ENCODE results near the gene TRRAP.

Gene TRRAP

GRCh38 chr7:99034932-99035722, 156.8 kb downstream of the TRRAP start:
- Histone ChIP-seq H3K27ac (no peak overlapping the region), H3K4me1 (ENCODE audit: control insufficient read depth in 1 of 2, insufficient read depth in 1 of 2, low read depth in 1 of 2, low read length in 1 of 2) (no peaks in the 10 kb centered on the region), H3K9me3 (no peaks in the 10 kb centered on the region), H3K4me3 (ENCODE audit: low read depth in 1 of 2, low read length in 1 of 2) (no peak overlapping the region), H3K36me3 (peaks cover 99% of the 10 kb centered on the region), H3K27me3 (no peaks in the 10 kb centered on the region)
- TF ChIP-seq, protein P1, sequence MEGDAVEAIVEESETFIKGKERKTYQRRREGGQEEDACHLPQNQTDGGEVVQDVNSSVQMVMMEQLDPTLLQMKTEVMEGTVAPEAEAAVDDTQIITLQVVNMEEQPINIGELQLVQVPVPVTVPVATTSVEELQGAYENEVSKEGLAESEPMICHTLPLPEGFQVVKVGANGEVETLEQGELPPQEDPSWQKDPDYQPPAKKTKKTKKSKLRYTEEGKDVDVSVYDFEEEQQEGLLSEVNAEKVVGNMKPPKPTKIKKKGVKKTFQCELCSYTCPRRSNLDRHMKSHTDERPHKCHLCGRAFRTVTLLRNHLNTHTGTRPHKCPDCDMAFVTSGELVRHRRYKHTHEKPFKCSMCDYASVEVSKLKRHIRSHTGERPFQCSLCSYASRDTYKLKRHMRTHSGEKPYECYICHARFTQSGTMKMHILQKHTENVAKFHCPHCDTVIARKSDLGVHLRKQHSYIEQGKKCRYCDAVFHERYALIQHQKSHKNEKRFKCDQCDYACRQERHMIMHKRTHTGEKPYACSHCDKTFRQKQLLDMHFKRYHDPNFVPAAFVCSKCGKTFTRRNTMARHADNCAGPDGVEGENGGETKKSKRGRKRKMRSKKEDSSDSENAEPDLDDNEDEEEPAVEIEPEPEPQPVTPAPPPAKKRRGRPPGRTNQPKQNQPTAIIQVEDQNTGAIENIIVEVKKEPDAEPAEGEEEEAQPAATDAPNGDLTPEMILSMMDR (IDR thresholded peaks at IDR 0.05), result no peak

GRCh38 chr7:99035723-99036545, 157.6 kb downstream of the TRRAP start:
- TF ChIP-seq, protein P1 (IDR thresholded peaks at IDR 0.05), result no peak
- peaks cover 99% of the 10 kb centered on the region for H3K36me3 ChIP-seq
- H3K27ac ChIP-seq, result no peak overlapping the region
- H3K4me1 ChIP-seq (ENCODE audit: control insufficient read depth in 1 of 2, insufficient read depth in 1 of 2, low read depth in 1 of 2, low read length in 1 of 2), result no peaks in the 10 kb centered on the region
- H3K4me3 ChIP-seq (ENCODE audit: low read depth in 1 of 2, low read length in 1 of 2), result no peak overlapping the region
- no peaks in the 10 kb centered on the region for H3K27me3 ChIP-seq
- no peaks in the 10 kb centered on the region for H3K9me3 ChIP-seq

DNA sequence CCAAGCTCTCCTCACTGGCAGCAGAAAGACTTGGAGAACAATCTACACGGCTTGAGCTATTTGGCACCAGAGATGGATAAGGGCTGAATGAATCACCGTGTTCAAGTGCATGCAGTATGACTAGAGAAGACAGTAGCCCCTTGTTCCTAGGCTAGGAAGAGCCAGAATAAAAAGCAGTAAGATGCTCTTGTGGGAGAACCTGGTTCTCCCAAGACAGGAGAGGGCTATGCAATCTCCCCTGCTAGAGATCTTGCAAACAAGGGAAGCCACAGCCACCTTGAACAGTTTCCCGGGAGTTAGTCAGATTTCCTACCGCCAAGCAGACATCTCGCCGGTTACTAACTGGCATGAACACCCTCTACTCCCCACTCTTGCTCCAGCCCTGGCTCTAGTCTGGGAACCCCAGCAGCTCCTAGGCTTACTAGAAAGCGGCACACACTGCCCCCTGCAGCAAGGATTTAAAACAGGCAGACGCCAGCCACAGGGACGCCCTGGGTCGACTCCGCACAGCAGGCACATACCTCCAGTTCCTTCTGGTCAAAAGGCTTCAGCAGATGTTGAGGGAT, 158.3 kb downstream of the TRRAP start:
- no peaks in the 10 kb centered on the region for H3K4me1 ChIP-seq (ENCODE audit: control insufficient read depth in 1 of 2, insufficient read depth in 1 of 2, low read depth in 1 of 2, low read length in 1 of 2)
- no peaks in the 10 kb centered on the region for H3K27me3 ChIP-seq
- no peak overlapping the region for H3K4me3 ChIP-seq (ENCODE audit: low read depth in 1 of 2, low read length in 1 of 2)
- no peaks in the 10 kb centered on the region for H3K9me3 ChIP-seq
- H3K27ac ChIP-seq, result no peak overlapping the region
- H3K36me3 ChIP-seq, result peaks cover 99% of the 10 kb centered on the region
- TF ChIP-seq, protein P1 (IDR thresholded peaks at IDR 0.05), result no peak

DNA sequence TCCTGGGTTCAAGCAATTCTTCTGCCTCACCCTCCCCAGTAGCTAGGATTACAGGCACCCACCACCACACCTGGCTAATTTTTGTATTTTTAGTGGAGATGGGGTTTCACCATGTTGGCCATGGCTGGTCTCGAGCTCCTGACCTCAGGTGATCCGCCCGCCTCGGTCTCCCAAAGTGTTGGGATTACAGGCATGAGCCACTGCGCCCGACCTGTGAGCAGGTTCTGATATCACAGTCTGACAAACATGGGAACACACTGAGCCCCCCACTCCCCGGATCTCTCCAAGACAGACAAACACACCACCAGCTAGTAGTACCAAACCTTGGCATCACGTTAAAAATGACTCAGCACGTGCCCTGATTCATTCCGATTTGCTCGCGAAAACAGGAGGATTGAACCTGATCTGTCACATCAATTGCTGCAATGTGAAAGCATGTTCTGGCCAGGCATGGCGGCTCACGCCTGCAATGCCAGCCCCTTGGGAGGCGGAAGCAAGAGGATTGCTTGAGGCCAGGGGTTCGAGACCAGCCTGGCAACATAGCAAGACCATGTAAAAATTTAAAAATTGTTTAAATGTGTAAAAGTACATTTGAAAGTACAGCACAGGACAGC, 159.1 kb downstream of the TRRAP start:
- Histone ChIP-seq H3K36me3 (peaks cover 99% of the 10 kb centered on the region), H3K27ac (no peak overlapping the region), H3K4me1 (ENCODE audit: control insufficient read depth in 1 of 2, insufficient read depth in 1 of 2, low read depth in 1 of 2, low read length in 1 of 2) (no peaks in the 10 kb centered on the region), H3K27me3 (no peaks in the 10 kb centered on the region), H3K9me3 (no peaks in the 10 kb centered on the region), H3K4me3 (ENCODE audit: low read depth in 1 of 2, low read length in 1 of 2) (no peak overlapping the region)
- TF ChIP-seq, protein P1 (IDR thresholded peaks at IDR 0.05), result no peak

DNA sequence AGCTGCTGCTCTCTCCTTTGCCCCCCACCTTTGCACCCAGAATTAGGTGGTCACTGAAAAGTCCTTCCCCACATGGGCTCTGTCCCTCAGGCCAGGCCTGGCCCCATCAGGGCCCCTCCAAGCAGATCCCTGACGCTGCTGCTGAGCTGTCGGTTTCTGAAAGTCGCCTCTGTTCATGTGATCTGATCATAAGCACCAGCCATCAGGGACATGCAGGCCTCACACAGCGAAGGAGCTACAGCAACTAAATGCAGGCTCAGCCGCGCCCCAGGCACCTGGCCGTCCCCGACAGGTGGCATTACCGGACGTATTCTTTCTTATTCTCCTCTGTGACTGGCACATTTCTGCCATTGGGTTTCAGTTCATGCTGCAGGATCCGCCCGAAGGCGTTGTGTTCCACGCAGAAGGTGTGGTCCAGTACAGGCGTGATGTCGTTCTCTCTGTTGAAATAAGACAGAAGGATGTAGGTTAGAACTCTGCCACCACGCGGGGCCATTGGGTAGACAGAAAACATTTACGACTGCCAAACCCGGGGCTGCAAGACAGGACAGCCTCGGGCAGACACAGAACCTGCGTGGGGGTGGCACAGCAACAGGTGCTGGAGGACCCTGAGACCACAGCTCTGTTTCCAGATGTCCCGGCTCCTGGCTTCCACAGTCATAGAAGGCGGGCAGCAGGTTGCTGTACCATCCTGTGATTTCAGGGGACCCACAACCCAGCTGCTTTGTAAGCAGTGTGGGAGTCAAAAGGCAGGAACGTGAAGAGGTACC, 159.9 kb downstream of the TRRAP start:
- H3K4me1 ChIP-seq (ENCODE audit: control insufficient read depth in 1 of 2, insufficient read depth in 1 of 2, low read depth in 1 of 2, low read length in 1 of 2), result no peaks in the 10 kb centered on the region
- H3K27ac ChIP-seq, result no peak overlapping the region
- H3K4me3 ChIP-seq (ENCODE audit: low read depth in 1 of 2, low read length in 1 of 2), result no peak overlapping the region
- no peaks in the 10 kb centered on the region for H3K27me3 ChIP-seq
- peaks cover 99% of the 10 kb centered on the region for H3K36me3 ChIP-seq
- H3K9me3 ChIP-seq, result no peaks in the 10 kb centered on the region
- TF ChIP-seq, protein P1 (IDR thresholded peaks at IDR 0.05), result no peak
